Fibroblast of mammary gland (primary cell): ENCODE measurements around the gene IL18R1.

Source experiments
- DNase-seq: peaks from one replicate; pipeline ENCODE4 v3.0.0-alpha.2; 2010; ENCODE audit warnings: low read depth
- H3K4me3 ChIP-seq: 2 replicates; pipeline ENCODE4 v1.5.1; 2011; ENCODE audit warnings: low read depth, mild to moderate bottlenecking, low read length, moderate library complexity; ENCODE audit not compliant: control insufficient read depth
- CTCF ChIP-seq: conservative IDR thresholded peaks from 2 replicates; pipeline ENCODE4 v1.5.1; 2011; ENCODE audit warnings: low read depth, low read length, inconsistent platforms; ENCODE audit not compliant: control insufficient read depth, insufficient read depth

IL18R1 gene

GRCh38 chr2:102357937-102358336 is 2.3 kb downstream of the IL18R1 start:
- no peak for DNase-seq
- no peak for TF ChIP-seq CTCF
- H3K4me3 ChIP-seq = no peak overlapping the region

GRCh38 chr2:102358496-102358895 is 2.9 kb downstream of the IL18R1 start:
- H3K4me3 ChIP-seq = no peak overlapping the region
- TF ChIP-seq CTCF = no peak
- no peak for DNase-seq

- no peak for TF ChIP-seq CTCF
- no peak for DNase-seq
- no peak overlapping the region for H3K4me3 ChIP-seq
Observed at GRCh38 chr2:102359527-102359926, 3.9 kb downstream of the IL18R1 start.

DNA sequence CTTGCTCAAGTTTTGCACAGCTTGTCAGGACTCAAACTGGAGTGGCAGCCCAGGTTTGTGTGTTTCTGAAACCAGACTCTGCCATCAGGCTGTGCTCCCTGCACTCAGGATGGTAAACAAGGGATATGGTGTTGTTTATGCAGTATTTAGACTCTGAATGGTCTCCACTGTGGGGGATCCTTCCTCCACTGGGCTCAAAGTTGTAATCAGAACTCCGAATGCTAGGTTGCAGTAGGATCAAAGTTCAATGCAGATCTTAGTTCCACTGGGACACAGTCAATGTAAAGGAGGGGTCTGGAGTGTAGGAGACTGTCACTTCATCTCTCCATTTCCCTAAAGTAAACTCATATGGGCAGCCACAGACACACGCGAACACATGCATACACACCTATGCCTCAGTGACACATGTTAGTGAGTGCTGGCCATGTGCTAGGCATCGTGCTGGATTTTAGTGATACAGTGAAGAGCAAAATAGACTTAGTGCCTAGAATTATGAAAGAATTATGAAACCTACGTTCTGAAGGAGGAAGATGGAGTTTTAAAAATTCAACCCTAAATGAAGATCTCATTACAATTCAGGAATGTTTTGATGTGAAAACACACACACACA is 6.1 kb downstream of the IL18R1 start:
- no peak for TF ChIP-seq CTCF
- DNase-seq = no peak
- H3K4me3 ChIP-seq = no peak overlapping the region

- H3K4me3 ChIP-seq = no peak overlapping the region
- DNase-seq = no peak
- TF ChIP-seq CTCF = no peak
Observed at GRCh38 chr2:102365763-102366162, 10.2 kb downstream of the IL18R1 start.

- no peak for TF ChIP-seq CTCF
- no peak overlapping the region for H3K4me3 ChIP-seq
- DNase-seq = no peak
Observed at GRCh38 chr2:102366406-102367112, 11.0 kb downstream of the IL18R1 start.
